GM19193 (cell line): Measurements from ENCODE around the gene IL17B.

Source experiments
- POLR2A ChIP-seq: IDR thresholded peaks from 4 replicates; pipeline ENCODE4 v1.6.1; 2011; ENCODE audit not compliant: insufficient read depth, insufficient read length; ENCODE audit errors: extremely low read depth

Gene IL17B

GRCh38 chr5:149408252-149409099 lies 29.4 kb upstream of the IL17B start:
- no peak for TF ChIP-seq POLR2A

DNA sequence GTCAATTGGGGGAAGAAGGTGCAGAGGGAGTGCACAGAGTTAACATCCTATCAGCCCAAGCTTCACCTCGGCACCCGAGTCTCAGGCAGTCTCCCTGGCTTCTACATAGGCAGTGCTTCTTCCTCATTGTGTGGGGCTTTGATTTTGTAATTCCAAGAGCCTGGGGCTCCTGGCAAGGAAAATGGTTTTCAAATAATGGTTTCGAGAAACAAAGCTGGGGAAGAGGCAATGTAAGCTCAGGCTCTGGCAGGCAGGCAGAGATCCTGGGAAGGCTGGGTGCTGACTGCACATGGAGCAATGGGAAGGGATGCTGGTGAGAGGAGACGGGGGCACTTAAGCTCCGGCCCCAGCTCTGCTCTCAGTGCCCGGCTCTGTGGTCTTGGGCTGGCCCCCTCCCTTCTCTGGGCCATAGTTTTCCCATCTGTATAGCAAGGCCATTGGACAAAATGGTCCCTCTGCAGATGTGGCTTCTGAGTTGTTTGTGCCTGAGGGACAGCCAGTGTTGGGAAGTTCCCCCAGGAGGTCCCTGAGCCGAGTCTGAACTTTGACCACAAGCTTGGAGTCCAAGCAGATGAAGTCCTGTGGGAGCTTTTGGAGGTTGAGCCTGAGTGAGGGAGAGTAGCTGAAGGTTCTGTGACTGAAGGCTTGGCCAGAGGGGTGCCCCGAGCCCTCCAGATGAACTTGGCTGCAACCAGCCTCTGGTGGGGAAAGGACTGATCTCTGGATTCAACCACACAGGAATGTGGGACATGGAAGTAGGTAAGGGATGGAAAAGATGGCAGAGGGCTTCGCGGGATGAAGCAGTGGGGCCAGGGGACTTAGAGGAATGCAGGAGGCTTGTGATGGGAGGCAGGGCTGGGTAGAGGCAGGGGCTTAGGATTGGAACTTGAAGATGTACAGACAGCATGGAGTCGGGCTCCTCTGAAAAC lies 28.5 kb upstream of the IL17B start:
- no peak for TF ChIP-seq POLR2A

DNA sequence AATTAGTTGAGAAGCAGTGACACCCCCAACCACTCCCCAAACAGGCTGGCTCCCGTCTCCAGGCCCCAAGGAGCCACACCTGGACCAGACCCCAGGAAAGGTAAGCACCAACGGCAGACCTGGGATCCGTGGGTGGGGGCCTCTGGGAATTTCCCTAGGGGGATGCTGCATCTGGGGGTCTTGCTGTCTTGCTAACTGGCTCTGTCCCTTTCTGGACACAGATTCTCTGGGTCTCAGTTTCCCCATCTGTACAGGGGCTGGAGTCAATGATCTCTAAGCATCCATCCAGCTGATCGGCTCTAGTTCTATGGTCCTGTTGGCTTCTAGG lies 27.9 kb upstream of the IL17B start:
- no peak for TF ChIP-seq POLR2A

- TF ChIP-seq POLR2A, result no peak
Observed at GRCh38 chr5:149406203-149406978, 27.3 kb upstream of the IL17B start.

DNA sequence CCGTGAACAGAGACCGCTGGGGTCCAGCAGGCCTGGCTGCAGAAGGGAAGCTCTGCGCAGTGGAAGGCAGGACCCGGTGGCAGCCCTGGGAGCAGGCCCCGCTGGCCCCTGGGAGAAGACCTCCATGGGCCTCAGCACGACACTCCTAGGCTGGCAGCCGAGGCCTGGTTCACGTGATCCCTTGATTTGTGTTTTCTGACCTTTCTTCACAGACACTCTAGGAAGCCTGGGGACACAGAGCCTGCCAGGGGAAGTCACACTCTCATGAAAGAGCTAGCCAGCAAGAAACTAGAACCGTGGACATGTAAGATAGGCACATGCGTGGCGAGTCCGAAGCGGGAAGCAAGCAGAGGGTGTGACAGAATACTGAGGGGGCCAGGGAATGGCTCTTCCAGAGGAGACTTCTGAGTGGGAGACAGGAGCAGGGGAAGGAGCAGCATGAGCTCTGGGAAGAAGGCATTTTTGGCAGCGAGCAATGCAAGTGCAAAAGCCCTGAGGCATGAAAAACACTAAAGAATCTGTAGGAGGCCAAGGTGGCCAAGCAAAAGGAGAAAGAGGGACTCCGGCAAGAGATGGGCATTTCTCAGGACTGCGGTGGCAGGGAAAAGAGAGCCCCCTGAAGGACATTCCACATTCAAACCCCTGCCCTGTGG lies 26.6 kb upstream of the IL17B start:
- TF ChIP-seq POLR2A, result no peak

DNA sequence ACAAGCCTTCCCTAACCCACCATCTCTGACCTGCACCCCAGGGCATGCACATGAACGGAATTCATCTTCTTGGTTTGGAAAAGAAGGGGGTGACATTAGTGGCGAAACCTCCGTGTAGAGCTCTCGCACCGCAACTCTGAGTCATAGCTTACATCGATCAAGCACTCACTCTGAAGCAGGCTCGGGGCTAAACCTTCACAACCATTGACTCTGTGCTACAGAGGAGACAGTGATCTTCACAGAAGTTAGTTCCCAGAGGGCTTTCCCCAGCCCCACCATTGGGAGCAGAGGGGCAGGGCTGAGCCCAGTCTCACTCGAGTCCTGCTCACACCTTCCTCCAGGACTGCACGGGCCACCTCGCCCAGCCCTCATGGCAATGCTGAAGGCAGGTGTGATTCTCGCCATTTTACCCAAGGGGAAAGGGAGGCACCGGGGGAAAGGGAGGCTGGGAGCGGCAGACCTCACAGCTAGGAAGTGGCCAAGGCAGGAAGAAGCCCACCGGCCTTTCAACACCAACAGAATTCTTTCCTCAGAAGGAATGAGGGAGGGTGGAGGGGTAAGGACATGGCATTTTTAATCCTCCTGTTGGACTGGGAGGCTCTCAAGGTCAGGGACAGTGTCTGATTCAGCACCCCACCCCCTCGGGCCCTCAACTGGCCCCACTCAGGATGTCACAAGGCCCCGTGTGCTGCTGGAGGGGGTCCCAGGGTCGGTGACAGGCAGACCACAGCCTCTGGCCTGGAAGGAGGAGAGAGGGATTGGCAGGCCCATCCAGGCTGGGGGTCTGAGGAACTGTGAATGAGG lies 25.9 kb upstream of the IL17B start:
- no peak for TF ChIP-seq POLR2A

DNA sequence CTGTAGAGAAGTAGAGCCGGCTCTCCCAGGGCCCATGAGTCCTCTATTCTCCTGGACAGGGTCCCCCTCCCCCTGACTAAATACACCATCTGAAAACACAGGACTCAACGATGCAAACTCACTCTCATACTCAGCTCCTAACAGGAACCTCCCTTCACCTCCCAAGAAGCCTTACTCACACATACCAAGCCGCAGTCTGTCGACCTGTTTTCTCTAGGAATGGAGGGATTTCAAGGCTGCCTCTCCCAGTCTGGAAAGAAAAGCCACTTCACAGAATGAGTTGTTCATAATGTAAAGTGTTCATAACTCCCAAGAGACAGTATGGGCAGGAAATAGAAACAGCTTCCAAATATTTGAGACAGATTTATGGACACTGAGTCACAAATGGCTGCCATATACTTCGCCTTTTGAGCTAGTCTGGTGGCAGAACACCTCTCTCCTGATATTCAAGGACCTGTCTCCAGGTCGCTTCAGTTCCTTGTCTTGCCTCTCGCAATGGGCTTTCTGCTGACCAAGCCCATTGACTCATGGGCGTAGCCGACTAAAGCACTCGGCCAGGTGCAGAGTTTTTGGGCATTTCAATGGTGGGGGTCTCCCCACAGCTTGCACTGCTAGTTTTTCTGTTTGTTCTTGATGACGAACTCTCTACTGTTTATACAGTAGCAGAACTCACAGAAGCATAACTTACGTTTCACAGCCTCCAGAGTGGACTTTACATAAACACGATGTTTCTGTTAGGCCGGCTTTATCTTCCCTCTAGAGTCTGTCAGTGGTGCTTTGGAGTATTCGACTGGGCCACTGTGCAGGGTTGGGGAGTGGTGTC lies 25.0 kb upstream of the IL17B start:
- no peak for TF ChIP-seq POLR2A

DNA sequence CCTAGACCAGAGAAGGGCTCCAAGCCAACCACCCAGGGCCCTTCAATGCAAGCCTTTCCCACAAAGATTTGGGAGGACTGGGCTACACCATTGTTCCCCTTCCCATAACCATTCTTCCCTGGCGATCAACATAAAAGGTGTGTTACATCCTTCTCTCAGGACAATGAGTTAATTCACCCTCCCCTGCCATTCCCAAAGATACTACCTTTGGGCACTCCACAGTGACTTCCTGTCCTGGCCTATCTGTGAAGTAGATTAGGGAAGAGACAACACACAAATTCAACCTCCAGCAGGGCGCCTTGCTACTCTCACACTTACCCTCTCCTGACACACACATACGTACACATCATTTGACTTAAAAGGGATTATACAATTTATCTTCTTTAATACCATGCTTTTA lies 23.2 kb upstream of the IL17B start:
- TF ChIP-seq POLR2A, result no peak

- TF ChIP-seq POLR2A, result no peak
Observed at GRCh38 chr5:149401051-149401450, 22.0 kb upstream of the IL17B start.

DNA sequence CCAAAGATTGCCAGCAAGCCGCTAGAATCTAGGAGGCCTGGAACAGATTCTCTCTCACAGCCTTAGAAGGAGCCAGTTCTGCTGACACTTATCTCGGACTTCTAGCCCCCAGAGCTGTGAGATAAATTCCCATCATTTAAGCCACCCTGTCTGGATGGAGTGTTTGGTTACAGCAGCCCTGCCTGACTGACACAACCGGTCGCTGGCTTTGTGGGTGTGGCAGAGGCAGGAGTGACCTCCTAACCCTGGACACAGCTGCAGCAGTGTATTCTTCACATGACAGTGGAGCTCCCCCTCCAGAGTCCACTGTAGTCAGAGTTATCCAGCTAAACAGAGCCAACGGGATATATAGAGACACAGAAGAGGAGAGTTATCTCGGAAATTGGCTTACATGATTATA lies 21.2 kb upstream of the IL17B start:
- TF ChIP-seq POLR2A, result no peak

DNA sequence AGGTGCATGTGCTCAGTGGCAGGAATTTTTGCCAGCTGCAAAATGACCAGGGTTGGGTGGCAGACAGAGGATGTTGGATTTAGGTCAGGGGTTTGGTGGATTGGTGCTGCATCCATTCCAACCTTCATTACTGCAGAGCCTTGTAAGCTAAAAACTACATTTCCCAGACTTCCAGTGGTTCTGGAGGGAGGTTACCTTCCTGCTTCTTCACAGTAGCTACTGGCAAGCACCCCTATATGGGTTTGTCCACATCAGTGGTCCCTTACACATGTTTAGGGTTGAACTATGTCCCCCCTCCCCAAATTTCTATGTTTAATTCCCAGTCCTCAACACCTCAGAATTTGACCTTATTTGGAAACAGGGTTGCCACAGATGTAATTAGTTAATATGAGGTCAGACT lies 20.7 kb upstream of the IL17B start:
- TF ChIP-seq POLR2A, result no peak

DNA sequence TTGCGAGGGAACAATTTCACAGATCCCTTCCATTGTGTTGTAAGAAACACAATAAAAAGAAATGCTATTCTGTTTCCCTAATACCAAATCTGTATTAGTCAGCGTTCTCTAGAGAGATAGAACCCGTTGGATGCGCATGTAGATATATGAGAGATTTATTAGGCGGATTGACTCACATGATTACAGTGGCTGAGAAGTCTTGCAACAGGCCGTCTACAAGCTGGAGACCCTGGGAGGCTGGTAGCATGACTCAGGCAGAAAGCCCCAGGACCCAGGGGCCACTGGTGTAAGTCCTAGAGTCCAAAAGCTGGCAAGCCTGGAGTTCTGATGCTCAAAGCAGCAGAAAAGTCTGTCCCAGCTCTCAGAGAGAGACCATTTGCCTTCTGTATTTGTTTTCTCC lies 18.4 kb upstream of the IL17B start:
- no peak for TF ChIP-seq POLR2A

DNA sequence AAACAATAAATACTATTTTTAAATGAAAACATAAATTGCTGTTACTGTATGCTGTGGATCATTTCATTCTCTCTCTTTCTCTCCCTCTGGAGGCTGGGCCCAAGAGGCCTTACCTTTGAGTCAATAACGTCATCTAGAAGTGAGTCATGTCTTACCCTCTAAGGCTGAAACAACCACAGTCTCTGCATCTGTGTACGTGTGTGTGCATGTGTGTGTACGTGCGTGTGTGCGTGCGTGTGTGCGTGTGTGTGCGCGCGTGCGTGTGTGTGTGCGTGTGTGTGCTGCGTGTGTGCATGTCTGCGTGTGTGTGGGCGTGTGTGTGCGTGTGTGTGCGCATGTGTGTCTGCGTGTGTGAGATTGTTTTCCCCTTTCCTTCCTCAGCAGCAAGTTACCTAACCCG lies 13.6 kb upstream of the IL17B start:
- TF ChIP-seq POLR2A, result no peak
